KMS-11 (cell line): Measurements from ENCODE around the gene NAV2.

Experiments
- H2AFZ ChIP-seq: fragments of 200-600 bp; sonication (generic); 2 replicates; pipeline ENCODE4 v1.6.1; 2016; ENCODE audit warnings: antibody characterized with exemption, mixed run types, low read depth
- H3K27ac ChIP-seq: fragments of 200-600 bp; sonication (generic); 2 replicates; pipeline ENCODE4 v1.6.1; 2016; ENCODE audit warnings: mild to moderate bottlenecking, mixed run types
- H3K27me3 ChIP-seq: fragments of 200-600 bp; sonication (generic); 2 replicates; pipeline ENCODE4 v1.6.1; 2017; ENCODE audit warnings: mild to moderate bottlenecking, low read depth, mixed run types, moderate library complexity; ENCODE audit not compliant: insufficient read depth
- H3K36me3 ChIP-seq: fragments of 200-600 bp; sonication (generic); 2 replicates; pipeline ENCODE4 v1.6.1; 2017; ENCODE audit warnings: mild to moderate bottlenecking, mixed run types; ENCODE audit not compliant: insufficient read depth
- H3K4me1 ChIP-seq: fragments of 200-600 bp; sonication (generic); 2 replicates; pipeline ENCODE4 v1.6.1; 2016; ENCODE audit warnings: mild to moderate bottlenecking, low read depth, mixed run types; ENCODE audit not compliant: poor library complexity, severe bottlenecking
- H3K4me2 ChIP-seq: fragments of 200-600 bp; sonication (generic); 2 replicates; pipeline ENCODE4 v1.7.0; 2016; ENCODE audit warnings: mild to moderate bottlenecking, mixed run types
- H3K4me3 ChIP-seq: fragments of 200-600 bp; sonication (generic); IDR thresholded peaks from 2 replicates; pipeline ENCODE4 v1.6.1; 2017; ENCODE audit warnings: low read depth, low read length, mixed read lengths; ENCODE audit not compliant: insufficient read depth
- H3K79me2 ChIP-seq: fragments of 200-600 bp; sonication (generic); 2 replicates; pipeline ENCODE4 v1.6.1; 2016; ENCODE audit warnings: low read depth, mixed run types; ENCODE audit not compliant: insufficient read depth
- H3K9ac ChIP-seq: fragments of 200-600 bp; sonication (generic); 2 replicates; pipeline ENCODE4 v1.6.1; 2016; ENCODE audit warnings: mild to moderate bottlenecking, mixed run types
- H4K20me1 ChIP-seq: fragments of 200-600 bp; sonication (generic); 2 replicates; pipeline ENCODE4 v1.6.1; 2016; ENCODE audit warnings: mild to moderate bottlenecking, mixed run types; ENCODE audit not compliant: insufficient read depth
- TF ChIP-seq, protein P1 (sequence below): fragments of 200-600 bp; sonication (generic); conservative IDR thresholded peaks from 2 replicates; pipeline ENCODE4 v1.6.1; 2017; ENCODE audit warnings: low read depth, mild to moderate bottlenecking, antibody characterized with exemption, low read length, moderate library complexity, mixed read lengths

Gene NAV2

DNA sequence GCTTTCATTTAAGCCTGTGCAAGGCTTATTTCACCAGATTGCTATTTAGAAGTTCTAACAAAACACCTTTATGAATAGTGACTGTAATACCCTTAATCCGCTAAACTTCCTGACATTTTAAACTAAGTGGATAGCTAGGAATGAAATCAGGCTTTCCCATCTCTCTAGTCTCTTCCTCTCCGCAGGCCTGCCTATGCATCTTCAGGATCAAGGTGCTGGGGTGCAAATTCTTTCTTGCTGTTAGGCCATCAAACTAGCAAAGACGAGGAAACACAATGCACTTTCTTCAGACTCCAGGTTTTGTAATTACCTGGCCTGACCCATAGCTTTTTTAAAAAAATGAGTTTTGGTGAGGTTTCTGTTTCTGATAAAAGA is 298.2 kb downstream of the NAV2 start:
- TF ChIP-seq, protein P1, sequence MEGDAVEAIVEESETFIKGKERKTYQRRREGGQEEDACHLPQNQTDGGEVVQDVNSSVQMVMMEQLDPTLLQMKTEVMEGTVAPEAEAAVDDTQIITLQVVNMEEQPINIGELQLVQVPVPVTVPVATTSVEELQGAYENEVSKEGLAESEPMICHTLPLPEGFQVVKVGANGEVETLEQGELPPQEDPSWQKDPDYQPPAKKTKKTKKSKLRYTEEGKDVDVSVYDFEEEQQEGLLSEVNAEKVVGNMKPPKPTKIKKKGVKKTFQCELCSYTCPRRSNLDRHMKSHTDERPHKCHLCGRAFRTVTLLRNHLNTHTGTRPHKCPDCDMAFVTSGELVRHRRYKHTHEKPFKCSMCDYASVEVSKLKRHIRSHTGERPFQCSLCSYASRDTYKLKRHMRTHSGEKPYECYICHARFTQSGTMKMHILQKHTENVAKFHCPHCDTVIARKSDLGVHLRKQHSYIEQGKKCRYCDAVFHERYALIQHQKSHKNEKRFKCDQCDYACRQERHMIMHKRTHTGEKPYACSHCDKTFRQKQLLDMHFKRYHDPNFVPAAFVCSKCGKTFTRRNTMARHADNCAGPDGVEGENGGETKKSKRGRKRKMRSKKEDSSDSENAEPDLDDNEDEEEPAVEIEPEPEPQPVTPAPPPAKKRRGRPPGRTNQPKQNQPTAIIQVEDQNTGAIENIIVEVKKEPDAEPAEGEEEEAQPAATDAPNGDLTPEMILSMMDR, result no peak
- Histone ChIP-seq H3K4me2 (no peak overlapping the region), H2AFZ (no peak overlapping the region), H3K27ac (no peak overlapping the region), H3K9ac (no peak overlapping the region), H3K36me3 (no peaks in the 10 kb centered on the region), H3K4me3 (no peak overlapping the region), H3K4me1 (no peaks in the 10 kb centered on the region), H4K20me1 (no peaks in the 10 kb centered on the region), H3K79me2 (no peaks in the 10 kb centered on the region), H3K27me3 (no peaks in the 10 kb centered on the region)

DNA sequence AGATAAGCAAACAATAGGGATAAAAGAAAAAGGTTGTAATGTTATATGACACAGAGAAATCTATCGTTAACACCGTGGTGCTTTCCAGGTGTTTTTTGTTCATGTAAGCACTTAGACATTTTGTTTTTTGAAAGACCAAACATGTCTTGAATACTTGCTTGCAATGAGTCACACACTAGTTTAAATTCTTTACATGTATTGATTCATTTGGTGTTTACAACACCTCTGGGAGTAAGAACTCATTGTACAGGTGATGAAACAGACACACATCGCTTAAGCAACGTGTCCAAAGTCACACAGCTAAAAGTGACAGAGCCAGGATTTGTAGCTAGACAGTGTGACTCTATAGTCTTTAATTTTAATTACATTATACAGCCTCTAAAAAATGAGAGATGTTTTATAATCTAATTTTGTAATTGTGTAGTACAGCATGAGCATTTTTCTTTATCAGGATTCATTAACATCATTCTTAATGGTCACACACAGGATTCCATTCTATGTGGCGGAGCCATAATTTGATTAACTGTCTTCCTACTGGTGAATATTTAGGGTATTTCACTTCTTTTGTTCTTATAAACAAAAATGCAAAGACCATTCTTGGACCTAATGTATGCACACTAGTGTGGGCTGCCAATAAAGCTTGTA is 298.8 kb downstream of the NAV2 start:
- H4K20me1 ChIP-seq, result no peaks in the 10 kb centered on the region
- H3K79me2 ChIP-seq, result no peaks in the 10 kb centered on the region
- H3K9ac ChIP-seq, result no peak overlapping the region
- no peaks in the 10 kb centered on the region for H3K36me3 ChIP-seq
- H3K4me1 ChIP-seq, result no peaks in the 10 kb centered on the region
- no peak overlapping the region for H3K4me2 ChIP-seq
- no peaks in the 10 kb centered on the region for H3K27me3 ChIP-seq
- TF ChIP-seq, protein P1, result no peak
- H3K4me3 ChIP-seq, result no peak overlapping the region
- no peak overlapping the region for H2AFZ ChIP-seq
- H3K27ac ChIP-seq, result no peak overlapping the region

DNA sequence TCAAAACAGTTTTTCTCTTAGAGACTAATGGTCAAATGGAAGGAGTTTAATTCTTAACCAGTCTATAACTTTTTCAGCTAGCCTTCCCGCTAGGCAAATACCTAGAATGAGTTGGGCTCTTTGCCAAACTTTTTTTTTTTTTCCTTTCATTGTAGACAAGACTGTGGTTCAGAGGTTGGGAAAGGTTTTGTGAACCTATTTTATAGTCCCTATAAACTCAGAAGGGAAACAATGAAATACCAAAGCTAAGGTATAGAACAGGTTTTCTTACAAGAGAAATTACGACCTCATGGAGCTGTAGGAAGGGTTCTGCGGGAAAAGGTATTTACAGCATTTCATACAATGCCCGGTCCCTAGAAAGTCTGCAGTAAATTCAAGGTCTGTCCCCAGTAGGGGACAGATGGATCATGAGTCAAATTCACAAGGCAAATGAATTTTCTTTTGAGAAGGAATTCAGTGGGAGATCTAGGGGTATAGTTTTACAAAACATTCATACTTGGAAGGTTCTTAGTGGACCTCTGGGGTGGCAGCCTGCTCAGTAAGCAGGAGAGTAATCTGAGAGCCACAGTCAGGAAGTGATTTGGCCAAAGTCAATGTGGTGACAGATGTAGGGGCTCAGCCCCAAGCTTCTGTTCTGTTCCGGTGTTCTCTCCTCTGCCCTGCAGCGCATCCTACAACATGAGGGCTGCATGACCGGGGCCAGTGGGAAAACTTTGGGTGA is 300.9 kb downstream of the NAV2 start:
- Histone ChIP-seq H3K36me3 (no peaks in the 10 kb centered on the region), H3K4me3 (no peak overlapping the region), H3K79me2 (no peaks in the 10 kb centered on the region), H3K27ac (no peak overlapping the region), H3K9ac (no peak overlapping the region), H3K4me1 (no peaks in the 10 kb centered on the region), H2AFZ (no peak overlapping the region), H4K20me1 (no peaks in the 10 kb centered on the region), H3K27me3 (no peaks in the 10 kb centered on the region), H3K4me2 (no peak overlapping the region)
- TF ChIP-seq, protein P1, result no peak

DNA sequence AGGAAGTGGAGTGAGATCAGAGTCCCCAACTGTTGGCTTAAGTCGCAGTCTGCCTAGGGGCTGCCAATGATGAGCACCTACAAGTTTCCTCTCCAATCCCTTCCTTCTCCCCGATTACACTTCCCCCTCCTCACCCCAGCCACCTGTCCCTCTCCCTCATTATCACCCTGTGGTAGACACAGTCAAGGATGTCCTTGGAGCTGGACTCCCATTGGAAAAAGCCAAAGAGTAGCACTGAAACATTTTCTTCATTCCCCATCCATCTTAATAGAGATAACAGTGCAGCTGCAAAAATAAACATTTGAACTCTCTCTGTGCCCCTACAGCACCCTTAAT is 301.4 kb downstream of the NAV2 start:
- Histone ChIP-seq H3K27me3 (no peaks in the 10 kb centered on the region), H3K27ac (no peak overlapping the region)

More for the DNA sequence above, 301.4 kb downstream of the NAV2 start:
- H3K36me3 ChIP-seq, result no peaks in the 10 kb centered on the region
- no peaks in the 10 kb centered on the region for H3K4me1 ChIP-seq
- H3K9ac ChIP-seq, result no peak overlapping the region
- no peaks in the 10 kb centered on the region for H3K79me2 ChIP-seq
- H3K4me2 ChIP-seq, result no peak overlapping the region
- TF ChIP-seq, protein P1, result no peak
- H3K4me3 ChIP-seq, result no peak overlapping the region
- H2AFZ ChIP-seq, result no peak overlapping the region
- H4K20me1 ChIP-seq, result no peaks in the 10 kb centered on the region
